ENCODE data around the gene DOC2B. TPM values are rescaled to one million over a fixed set of nuclear protein-coding genes. Genes with fewer than 3 reads are reported as not detected.

The DOC2B gene
- total RNA-seq, 2 experiments from 2014 or later, result not detected

GRCh38 chr17:158379-158778, 23.1 kb downstream of the DOC2B start:
- Histone ChIP-seq H3K4me3 (ENCODE audit: low read depth, low read length, poor library complexity, severe bottlenecking) (no peak overlapping the region), H4K20me1 (ENCODE audit: insufficient read depth, low read length) (no peaks in the 10 kb centered on the region), H3K4me2 (ENCODE audit: low read length) (no peak overlapping the region), H3K27ac (ENCODE audit: low read depth, low read length, poor library complexity, severe bottlenecking) (no peak overlapping the region), H3K9me2 (ENCODE audit: insufficient read depth, low read length) (no peaks in the 10 kb centered on the region), H3K36me3 (ENCODE audit: insufficient read depth, low read length) (no peaks in the 10 kb centered on the region), H3K4me1 (ENCODE audit: insufficient read depth, low read length, poor library complexity, severe bottlenecking) (no peaks in the 10 kb centered on the region), H2AFZ (ENCODE audit: low read length) (no peak overlapping the region), H3K79me2 (ENCODE audit: insufficient read depth, low read depth, low read length) (no peaks in the 10 kb centered on the region), H3K9me3 (ENCODE audit: low read length) (no peaks in the 10 kb centered on the region)
- no peak for TF ChIP-seq EZH2phosphoT487 (IDR thresholded peaks at IDR 0.05; ENCODE audit: borderline replicate concordance, low read depth, low read length)
- TF ChIP-seq, protein P1, sequence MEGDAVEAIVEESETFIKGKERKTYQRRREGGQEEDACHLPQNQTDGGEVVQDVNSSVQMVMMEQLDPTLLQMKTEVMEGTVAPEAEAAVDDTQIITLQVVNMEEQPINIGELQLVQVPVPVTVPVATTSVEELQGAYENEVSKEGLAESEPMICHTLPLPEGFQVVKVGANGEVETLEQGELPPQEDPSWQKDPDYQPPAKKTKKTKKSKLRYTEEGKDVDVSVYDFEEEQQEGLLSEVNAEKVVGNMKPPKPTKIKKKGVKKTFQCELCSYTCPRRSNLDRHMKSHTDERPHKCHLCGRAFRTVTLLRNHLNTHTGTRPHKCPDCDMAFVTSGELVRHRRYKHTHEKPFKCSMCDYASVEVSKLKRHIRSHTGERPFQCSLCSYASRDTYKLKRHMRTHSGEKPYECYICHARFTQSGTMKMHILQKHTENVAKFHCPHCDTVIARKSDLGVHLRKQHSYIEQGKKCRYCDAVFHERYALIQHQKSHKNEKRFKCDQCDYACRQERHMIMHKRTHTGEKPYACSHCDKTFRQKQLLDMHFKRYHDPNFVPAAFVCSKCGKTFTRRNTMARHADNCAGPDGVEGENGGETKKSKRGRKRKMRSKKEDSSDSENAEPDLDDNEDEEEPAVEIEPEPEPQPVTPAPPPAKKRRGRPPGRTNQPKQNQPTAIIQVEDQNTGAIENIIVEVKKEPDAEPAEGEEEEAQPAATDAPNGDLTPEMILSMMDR (conservative IDR thresholded peaks at IDR 0.05; ENCODE audit: low read length), result no peak
- BruUV-seq (replicated peaks), result no TSS peak
- ChIA-PET POLR2A (no interaction called here), CTCF (ENCODE audit: unreplicated experiment) (no interaction called here)
- DNase-seq (ENCODE audit: low spot score), result no peak
- intact Hi-C loops (cut with micrococcal nuclease; ENCODE audit: unreplicated experiment), result no loop called here

GRCh38 chr17:157901-158300, 23.5 kb downstream of the DOC2B start:
- Histone ChIP-seq H3K9me2 (ENCODE audit: insufficient read depth, low read length) (no peaks in the 10 kb centered on the region), H3K79me2 (ENCODE audit: insufficient read depth, low read depth, low read length) (no peaks in the 10 kb centered on the region), H3K36me3 (ENCODE audit: insufficient read depth, low read length) (no peaks in the 10 kb centered on the region), H3K4me2 (ENCODE audit: low read length) (no peak overlapping the region), H3K27ac (ENCODE audit: low read depth, low read length, poor library complexity, severe bottlenecking) (no peak overlapping the region), H3K4me3 (ENCODE audit: low read depth, low read length, poor library complexity, severe bottlenecking) (no peak overlapping the region), H3K9me3 (ENCODE audit: low read length) (no peaks in the 10 kb centered on the region), H3K4me1 (ENCODE audit: insufficient read depth, low read length, poor library complexity, severe bottlenecking) (no peaks in the 10 kb centered on the region), H4K20me1 (ENCODE audit: insufficient read depth, low read length) (no peaks in the 10 kb centered on the region), H2AFZ (ENCODE audit: low read length) (no peak overlapping the region)
- ChIA-PET CTCF (ENCODE audit: unreplicated experiment) (no interaction called here), POLR2A (no interaction called here)
- intact Hi-C loops (cut with micrococcal nuclease; ENCODE audit: unreplicated experiment), result no loop called here
- DNase-seq (ENCODE audit: low spot score), result no peak
- no TSS peak for BruUV-seq (replicated peaks)
- TF ChIP-seq, protein P1 (conservative IDR thresholded peaks at IDR 0.05; ENCODE audit: low read length), result no peak
- TF ChIP-seq EZH2phosphoT487 (IDR thresholded peaks at IDR 0.05; ENCODE audit: borderline replicate concordance, low read depth, low read length), result no peak

DNA sequence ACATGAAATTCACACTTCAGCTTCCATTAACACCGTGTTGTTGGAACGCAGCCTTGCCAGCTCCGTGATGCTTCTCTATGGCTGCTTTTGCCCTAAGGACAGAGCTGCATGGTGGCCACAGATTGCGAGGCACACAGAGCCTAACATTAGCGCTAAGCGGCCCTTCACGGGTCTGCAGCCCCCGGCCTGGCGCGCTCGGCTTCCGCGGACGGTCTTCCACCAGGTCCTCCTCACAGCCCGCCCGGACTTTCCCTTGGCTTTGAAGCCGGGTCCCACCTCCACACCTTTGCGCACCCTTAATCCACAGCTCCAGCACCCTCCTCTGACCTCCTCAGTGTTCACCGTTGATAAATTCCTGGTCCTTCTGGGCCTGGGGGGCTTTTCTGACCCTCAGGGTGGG, 24.5 kb downstream of the DOC2B start:
- TF ChIP-seq EZH2phosphoT487 (IDR thresholded peaks at IDR 0.05; ENCODE audit: borderline replicate concordance, low read depth, low read length), result no peak
- TF ChIP-seq, protein P1 (conservative IDR thresholded peaks at IDR 0.05; ENCODE audit: low read length), result no peak
- Histone ChIP-seq H3K36me3 (ENCODE audit: insufficient read depth, low read length) (no peaks in the 10 kb centered on the region), H3K9me2 (ENCODE audit: insufficient read depth, low read length) (no peaks in the 10 kb centered on the region), H3K9me3 (ENCODE audit: low read length) (no peaks in the 10 kb centered on the region), H4K20me1 (ENCODE audit: insufficient read depth, low read length) (no peaks in the 10 kb centered on the region), H3K79me2 (ENCODE audit: insufficient read depth, low read depth, low read length) (no peaks in the 10 kb centered on the region), H2AFZ (ENCODE audit: low read length) (no peak overlapping the region), H3K4me3 (ENCODE audit: low read depth, low read length, poor library complexity, severe bottlenecking) (no peak overlapping the region), H3K4me2 (ENCODE audit: low read length) (no peak overlapping the region), H3K27ac (ENCODE audit: low read depth, low read length, poor library complexity, severe bottlenecking) (no peak overlapping the region), H3K4me1 (ENCODE audit: insufficient read depth, low read length, poor library complexity, severe bottlenecking) (no peaks in the 10 kb centered on the region)
- DNase-seq (ENCODE audit: low spot score), result no peak
- ChIA-PET POLR2A (no interaction called here), CTCF (ENCODE audit: unreplicated experiment) (no interaction called here)
- BruUV-seq (replicated peaks), result no TSS peak
- intact Hi-C loops (cut with micrococcal nuclease; ENCODE audit: unreplicated experiment), result no loop called here
